Measurements from ENCODE around the gene PLK5.
A peak's percentile ranks its signal among the peaks of the same experiment; 100 is the strongest.
"Not testable (repeated sequence)": the region's sequence is repeated elsewhere in the genome, so short reads cannot be mapped to it uniquely, and the experiment has no call there.

PLK5 gene

GRCh38 chr19:1507763-1508506 is 15.9 kb upstream of the PLK5 start:
- DNase-seq, result peak; percentile 97

- no peak for DNase-seq
Measured at GRCh38 chr19:1508507-1508856, 15.4 kb upstream of the PLK5 start.

- DNase-seq, result no peak
Measured at GRCh38 chr19:1509602-1510441, 14.1 kb upstream of the PLK5 start.

- DNase-seq, result no peak
Measured at GRCh38 chr19:1510442-1510806, 13.5 kb upstream of the PLK5 start.

GRCh38 chr19:1510807-1511206 is 13.1 kb upstream of the PLK5 start:
- DNase-seq, result no peak

- DNase-seq, result no peak
Measured at GRCh38 chr19:1511318-1512317, 12.3 kb upstream of the PLK5 start.

- peak; percentile 82 for DNase-seq
Measured at GRCh38 chr19:1512671-1513498, 11.0 kb upstream of the PLK5 start, which contains the start of gene ADAMTSL5. Gene ADAMTSL5 (minus strand): TSS chr19:1513019. CDS start chr19:1510943, 2,076 bp downstream.

- peak; percentile 79 for DNase-seq
Measured at GRCh38 chr19:1513499-1514294, 10.2 kb upstream of the PLK5 start.

- no peak for DNase-seq
Measured at GRCh38 chr19:1514295-1514661, 9.6 kb upstream of the PLK5 start.

- no peak for DNase-seq
Measured at GRCh38 chr19:1514986-1515721, 8.7 kb upstream of the PLK5 start.

- DNase-seq, result no peak
Measured at GRCh38 chr19:1516395-1516753, 7.5 kb upstream of the PLK5 start.

- DNase-seq, result no peak
Measured at GRCh38 chr19:1518471-1518870, 5.4 kb upstream of the PLK5 start.

- DNase-seq, result not testable (repeated sequence)
Measured at GRCh38 chr19:1519802-1520201, 4.1 kb upstream of the PLK5 start.

GRCh38 chr19:1520203-1520780 is 3.6 kb upstream of the PLK5 start:
- no peak for DNase-seq

- DNase-seq, result no peak
Measured at GRCh38 chr19:1521636-1522035, 2.2 kb upstream of the PLK5 start.

GRCh38 chr19:1522061-1522460 is 1.8 kb upstream of the PLK5 start:
- no peak for DNase-seq

GRCh38 chr19:1522838-1523237 is 1.0 kb upstream of the PLK5 start:
- no peak for DNase-seq

- DNase-seq, result no peak
Measured at GRCh38 chr19:1524287-1524971, 552 bp downstream of the PLK5 start.

GRCh38 chr19:1524972-1525325 is 1.1 kb downstream of the PLK5 start:
- DNase-seq, result no peak

- DNase-seq, result no peak
Measured at GRCh38 chr19:1525343-1525742, 1.5 kb downstream of the PLK5 start.
